ENCODE data around the gene MT3. TPM values are rescaled to one million over a fixed set of nuclear protein-coding genes. Genes with fewer than 3 reads are reported as not detected.

Gene MT3
- total RNA-seq (2011; cell fraction: chromatin; rRNA removed; ENCODE audit: low replicate concordance), result not detected in 2 replicates
- total RNA-seq (2011; cell fraction: nucleolus; rRNA removed), result not detected in 2 replicates
- not detected in 2 replicates for total RNA-seq (2011; cell fraction: nucleoplasm; rRNA removed)
- total RNA-seq (2014; rRNA removed) (not detected in 2 replicates), total RNA-seq (2014; rRNA removed; fragmentation: Illumina TruSeq; extraction: Trizol) (not detected in 2 replicates), total RNA-seq (2015; rRNA removed; fragmentation: Illumina TruSeq; extraction: Trizol) (not detected in 2 replicates), total RNA-seq (2021) (not detected in 2 replicates), polyA plus RNA-seq (2011; rRNA removed) (not detected in 2 replicates), polyA plus RNA-seq (2014; fragmentation: Illumina TruSeq; extraction: Trizol) (not detected in 2 replicates), polyA plus RNA-seq (2014; fragmentation: Nextera tagmentation; extraction: Ambion mirVana) (not detected), polyA plus RNA-seq (2014; rRNA removed) (not detected in 2 replicates), polyA minus RNA-seq (2011; rRNA and poly(A)+ RNA removed) (not detected in 2 replicates), Bru-seq, nascent RNA (not detected), BruChase-seq, experiment 1, labeled RNA remaining after a 2-hour chase (not detected), BruChase-seq, experiment 2, labeled RNA remaining after a 6-hour chase (not detected)
- not detected in 2 replicates for polyA plus RNA-seq (2011; cell fraction: cytosol; rRNA removed)
- not detected in 2 replicates for polyA plus RNA-seq (2011; cell fraction: nucleus; rRNA removed)
- polyA plus RNA-seq (2012), result not detected in 2 replicates
- not detected in 2 replicates for polyA minus RNA-seq (2011; cell fraction: cytosol; rRNA and poly(A)+ RNA removed)
- not detected in 2 replicates for polyA minus RNA-seq (2011; cell fraction: nucleus; rRNA and poly(A)+ RNA removed)
- long read RNA-seq, experiment 1, result 0 reads
- long read RNA-seq, experiment 2, result 0 reads
- long read RNA-seq, experiment 3, result 0 reads

DNA sequence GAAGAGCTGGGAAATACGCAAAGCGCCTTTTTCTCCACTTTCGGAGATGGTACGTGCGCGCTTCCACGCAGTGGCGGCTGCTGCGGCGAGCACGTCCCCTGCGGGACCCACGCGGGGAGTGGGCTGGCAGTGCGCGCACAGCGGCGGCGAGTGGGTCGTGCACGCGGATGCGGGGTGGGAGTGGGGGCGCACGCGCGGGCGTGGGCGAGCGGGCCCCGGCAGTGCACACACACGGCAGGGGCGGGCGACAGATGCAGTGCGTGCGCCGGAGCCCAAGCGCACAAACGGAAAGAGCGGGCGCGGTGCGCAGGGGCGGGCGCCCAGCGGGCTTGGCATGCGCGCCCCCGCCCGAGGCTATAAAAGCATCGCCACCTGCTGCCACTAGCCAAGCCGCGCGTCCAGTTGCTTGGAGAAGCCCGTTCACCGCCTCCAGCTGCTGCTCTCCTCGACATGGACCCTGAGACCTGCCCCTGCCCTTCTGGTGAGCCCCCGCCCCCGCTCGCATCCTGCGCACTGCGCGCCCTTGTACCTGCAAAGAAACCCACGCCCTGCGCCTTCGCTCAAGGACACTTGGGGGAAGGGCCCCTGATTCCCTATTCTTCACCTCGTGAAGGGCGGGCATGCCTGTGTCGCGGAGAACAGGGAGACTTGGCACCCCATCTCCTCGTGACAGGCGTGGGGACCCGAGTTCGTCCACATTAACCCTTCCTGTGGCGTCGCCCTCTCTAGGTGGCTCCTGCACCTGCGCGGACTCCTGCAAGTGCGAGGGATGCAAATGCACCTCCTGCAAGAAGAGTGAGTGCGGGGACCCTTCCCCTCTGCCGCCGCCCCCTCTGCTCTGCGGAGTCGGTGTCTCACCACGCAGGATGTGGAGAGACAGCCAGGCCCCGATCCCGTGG, at the start of gene MT3:
Gene MT3 (plus strand): TSS at position 388 of the 899 bp plus-strand sequence. CDS start 63 bp downstream, at position 451.
- FAIRE-seq (no peak), ATAC-seq (no peak), DNase-seq (ENCODE audit: extremely low read depth in 1 of 4, low spot score in 3 of 4) (no peak)
- no peak within 1 kb of the TSS for H3K27ac ChIP-seq (ENCODE audit: extremely low read depth, low read depth, low read length)
- H3K79me2 ChIP-seq (ENCODE audit: control insufficient read depth, insufficient read depth, low read length), result no peaks in the 10 kb centered on the region
- in situ Hi-C loops (cut with MboI) (loop anchor here (10.0 kb wide), 1 partner anchor 275 kb away; the partner anchor contains the start of gene SLC12A3), intact Hi-C loops (cut with micrococcal nuclease) (no loop called here)
- H3K9me3 ChIP-seq (replicated peaks; ENCODE audit: control insufficient read depth, insufficient read depth, low read depth, low read length), result no peaks in the 10 kb centered on the region
- no peaks in the 10 kb centered on the region; the same call in 1 of the 2 replicates for H4K20me1 ChIP-seq (replicated peaks; ENCODE audit: control insufficient read depth, insufficient read depth, low read length)
- WGBS (ENCODE audit: insufficient coverage, low coverage, missing lambda C conversion rate), result 26% methylated on average over 45 of the region's 87 CpGs
- H3K4me2 ChIP-seq (ENCODE audit: insufficient read depth, low read length), result no peak within 1 kb of the TSS
- no peak within 1 kb of the TSS; a peak in 1 of 4 replicates for H3K9ac ChIP-seq (ENCODE audit: insufficient read depth in 1 of 2, low read depth in 2 of 2, low read length in 2 of 2)
- ChIA-PET CTCF (ENCODE audit: low intra/inter-chr PET ratio) (no interaction called here), POLR2A (no interaction called here)
- peaks cover 17 to 62% of the 10 kb centered on the region in 2 experiments for H3K27me3 ChIP-seq (ENCODE audit: control insufficient read depth in 2 of 2, insufficient read depth in 2 of 2, low read length in 2 of 2)
- H3K4me1 ChIP-seq (replicated peaks in 1 of 2; ENCODE audit: control insufficient read depth in 2 of 2, insufficient read depth in 2 of 2, low read length in 2 of 2), result peaks cover 0 to 6% of the 10 kb centered on the region in 2 experiments; a peak in 1 of 5 replicates
- no peaks in the 10 kb centered on the region for H3K36me3 ChIP-seq (ENCODE audit: control insufficient read depth, insufficient read depth, low read length)
- peak; percentile 28; the same call in 1 of the 2 replicates for TF ChIP-seq SAFB (IDR thresholded peaks at IDR 0.05; ENCODE audit: borderline replicate concordance, low read depth, low read length)
- TF ChIP-seq ZNF408 (CRISPR knock-in tag; IDR thresholded peaks at IDR 0.05; ENCODE audit: low read depth), result no peak
- H3K9me1 ChIP-seq (ENCODE audit: control insufficient read depth, insufficient read depth, low read length), result no peaks in the 10 kb centered on the region
- no peak within 1 kb of the TSS for H2AFZ ChIP-seq (ENCODE audit: low read depth, low read length)
- BruUV-seq (replicated peaks), result no TSS peak
- no peak within 1 kb of the TSS for H3K4me3 ChIP-seq
